GM23338 (cell line): ENCODE data around the gene PTGER2. TPM values are rescaled to one million over a fixed set of nuclear protein-coding genes. Genes with fewer than 3 reads are reported as not detected.

ENCODE experiments used
- ATAC-seq: fragments of 200-7000 bp; cut with Tn5 transposase; 3 replicates; pipeline ENCODE4 v1.9.1; 2020
- DNase-seq: peaks from one replicate; pipeline ENCODE4 v3.0.0-alpha.2; 2015; ENCODE audit warnings: low spot score
- H2AFZ ChIP-seq: fragments of 200-600 bp; sonication (generic); 2 replicates; pipeline ENCODE4 v1.8.0; 2016; ENCODE audit warnings: antibody characterized with exemption, mild to moderate bottlenecking, moderate library complexity
- H3F3A ChIP-seq: fragments of 200-600 bp; sonication (generic); replicated peaks from 2 replicates; pipeline ENCODE4 v1.8.0; 2017; ENCODE audit warnings: antibody characterized with exemption, mixed run types, low read depth
- H3K27ac ChIP-seq: fragments of 200-600 bp; sonication (generic); 2 replicates; pipeline ENCODE4 v1.6.1; 2016; ENCODE audit warnings: low read depth
- H3K27me3 ChIP-seq: fragments of 200-600 bp; sonication (generic); 2 replicates; pipeline ENCODE4 v1.8.0; 2016; ENCODE audit warnings: mild to moderate bottlenecking, mixed run types, moderate library complexity; ENCODE audit not compliant: insufficient read depth
- H3K36me3 ChIP-seq: fragments of 200-600 bp; sonication (generic); 2 replicates; pipeline ENCODE4 v1.8.0; 2016; ENCODE audit warnings: mild to moderate bottlenecking; ENCODE audit not compliant: insufficient read depth
- H3K4me1 ChIP-seq: fragments of 200-600 bp; sonication (generic); 2 replicates; pipeline ENCODE4 v1.8.0; 2016; ENCODE audit warnings: mild to moderate bottlenecking, moderate library complexity; ENCODE audit not compliant: insufficient read depth
- H3K4me2 ChIP-seq: fragments of 200-600 bp; sonication (generic); 2 replicates; pipeline ENCODE4 v1.7.1; 2017; ENCODE audit warnings: mixed run types
- H3K4me3 ChIP-seq: fragments of 200-600 bp; sonication (generic); 2 replicates; pipeline ENCODE4 v1.6.1; 2016; ENCODE audit warnings: mixed run types
- H3K79me2 ChIP-seq: fragments of 200-600 bp; sonication (generic); replicated peaks from 2 replicates; pipeline ENCODE4 v1.8.0; 2017; ENCODE audit warnings: mild to moderate bottlenecking; ENCODE audit not compliant: insufficient read depth
- H3K9me2 ChIP-seq: fragments of 200-600 bp; sonication (generic); 2 replicates; pipeline ENCODE4 v1.8.0; 2017; ENCODE audit not compliant: insufficient read depth
- H4K20me1 ChIP-seq: fragments of 200-600 bp; sonication (generic); replicated peaks from 2 replicates; pipeline ENCODE4 v1.8.0; 2017; ENCODE audit warnings: mild to moderate bottlenecking; ENCODE audit not compliant: insufficient read depth
- H3K27ac Mint-ChIP-seq: 2 replicates; pipeline ENCODE4 v1.8.0; 2020; ENCODE audit warnings: inconsistent platforms, mild to moderate bottlenecking, moderate library complexity, mixed read lengths
- H3K27me3 Mint-ChIP-seq: 3 replicates; pipeline ENCODE4 v1.8.0; 2022; ENCODE audit warnings: low read depth, mild to moderate bottlenecking, moderate library complexity, mixed read lengths, inconsistent platforms; ENCODE audit not compliant: insufficient read depth, poor library complexity
- H3K36me3 Mint-ChIP-seq: 3 replicates; pipeline ENCODE4 v1.8.0; 2021; ENCODE audit warnings: low read depth, mild to moderate bottlenecking, inconsistent platforms, moderate library complexity, mixed read lengths
- H3K4me1 Mint-ChIP-seq: 3 replicates; pipeline ENCODE4 v1.8.0; 2020; ENCODE audit warnings: mild to moderate bottlenecking, inconsistent platforms, mixed read lengths
- H3K4me3 Mint-ChIP-seq: 3 replicates; pipeline ENCODE4 v1.8.0; 2021; ENCODE audit warnings: moderate library complexity, mild to moderate bottlenecking, inconsistent platforms, mixed read lengths
- H3K9me3 Mint-ChIP-seq: 3 replicates; pipeline ENCODE4 v1.8.0; 2020; ENCODE audit warnings: moderate library complexity, mild to moderate bottlenecking, inconsistent platforms, mixed read lengths
- CREB1 ChIP-seq: fragments of 250-450 bp; sonication (Bioruptor Pico); IDR thresholded peaks from 2 replicates; pipeline ENCODE4 v1.5.0; 2020; ENCODE audit warnings: low read depth, mild to moderate bottlenecking, moderate library complexity
- CTCF ChIP-seq, 2 experiments: fragments of 200-600 bp in 1 of 2; sonication (generic) in 1 of 2; conservative IDR thresholded peaks; 2 replicates each; pipeline versions ENCODE4 v1.5.1 to v1.6.1; 2016 to 2017; ENCODE audit warnings: antibody characterized with exemption in 2 of 2, low read depth in 2 of 2, mild to moderate bottlenecking in 2 of 2, moderate library complexity in 1 of 2
- EZH2 ChIP-seq: fragments of 200-600 bp; sonication (generic); IDR thresholded peaks from one replicate; pipeline ENCODE4 v1.8.0; 2017; ENCODE audit warnings: antibody characterized with exemption, mild to moderate bottlenecking, low read depth; ENCODE audit not compliant: unreplicated experiment
- EZH2phosphoT487 ChIP-seq: fragments of 200-600 bp; sonication (generic); IDR thresholded peaks from one replicate; pipeline ENCODE4 v1.8.1; 2018; ENCODE audit warnings: antibody characterized with exemption; ENCODE audit not compliant: unreplicated experiment
- JUNB ChIP-seq: IDR thresholded peaks from one replicate; pipeline ENCODE4 v1.6.1; 2016; ENCODE audit warnings: antibody characterized with exemption; ENCODE audit not compliant: unreplicated experiment
- NANOG ChIP-seq: IDR thresholded peaks from 2 replicates; pipeline ENCODE4 v1.6.1; 2016; ENCODE audit warnings: antibody characterized with exemption, borderline replicate concordance
- POLR2AphosphoS5 ChIP-seq: IDR thresholded peaks from 2 replicates; pipeline ENCODE4 v1.6.1; 2016; ENCODE audit warnings: antibody characterized with exemption, low read depth
- REST ChIP-seq: IDR thresholded peaks from one replicate; pipeline ENCODE4 v1.6.1; 2018; ENCODE audit warnings: antibody characterized with exemption; ENCODE audit not compliant: unreplicated experiment
- STAT1 ChIP-seq: IDR thresholded peaks from one replicate; pipeline ENCODE4 v1.6.1; 2016; ENCODE audit warnings: antibody characterized with exemption; ENCODE audit not compliant: unreplicated experiment
- ZNF114 ChIP-seq: fragments of 250-450 bp; sonication (Bioruptor Pico); IDR thresholded peaks from 2 replicates; pipeline ENCODE4 v1.5.0; 2020; ENCODE audit warnings: mild to moderate bottlenecking, moderate library complexity
- ZNF331 ChIP-seq: fragments of 250-450 bp; sonication (Bioruptor Pico); IDR thresholded peaks from 2 replicates; pipeline ENCODE4 v1.5.0; 2020; ENCODE audit warnings: low read depth, mild to moderate bottlenecking, moderate library complexity
- polyA plus RNA-seq: library from polyadenylated mRNA; unstranded; fragments of >200 nt; fragmentation: Nextera tagmentation; extraction: Ambion mirVana; gene quantifications from 2 replicates; pipeline ENCODE4 v1.2.1, GENCODE V29; 2016
- total RNA-seq: library from RNA; depleted of rRNA; stranded (reverse); fragments of >200 nt; shearing (Covaris generic); gene quantifications from 2 replicates; pipeline ENCODE4 v1.2.3, GENCODE V29; 2014
- TF ChIP-seq, protein P1 (sequence below): IDR thresholded peaks from 2 replicates; pipeline ENCODE4 v1.6.1; 2016; ENCODE audit warnings: antibody characterized with exemption
- TF ChIP-seq, protein P2 (sequence below): fragments of 250-450 bp; sonication (Bioruptor Pico); IDR thresholded peaks from 2 replicates; pipeline ENCODE4 v1.5.0; 2020; ENCODE audit warnings: mild to moderate bottlenecking, moderate library complexity

Gene PTGER2
- total and polyA plus RNA-seq, 2 experiments from 2014 or later = 1.3 TPM

DNA sequence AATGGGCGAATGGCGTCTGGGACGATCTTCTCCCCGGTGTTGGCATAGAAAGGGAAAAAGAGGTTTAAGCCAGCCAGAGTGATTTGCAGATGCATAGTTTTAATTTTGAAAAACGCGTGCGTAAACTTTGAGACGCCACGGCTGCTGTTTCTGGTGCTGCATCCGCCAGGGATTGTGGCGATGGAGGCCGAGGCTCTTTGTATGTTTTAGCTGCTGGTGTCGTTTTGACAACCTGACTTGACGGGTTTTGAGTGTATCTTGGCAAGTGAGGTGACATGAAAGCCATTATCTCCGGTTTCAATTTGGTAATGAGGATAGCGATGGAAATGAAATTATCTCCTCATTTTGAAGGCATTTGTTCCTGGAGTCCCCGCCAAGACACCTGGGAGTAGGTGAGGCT is 45.0 kb upstream of the PTGER2 start:
- Histone ChIP-seq H3K4me1 (peaks cover 17% of the 10 kb centered on the region), H3K36me3 (no peaks in the 10 kb centered on the region), H3K4me2 (peak overlapping the region; percentile 94), H2AFZ (peak overlapping the region; percentile 99), H4K20me1 (no peaks in the 10 kb centered on the region), H3K27ac (no peak overlapping the region), H3K4me3 (peak overlapping the region; percentile 75), H3K9me2 (no peaks in the 10 kb centered on the region), H3K79me2 (no peaks in the 10 kb centered on the region), H3F3A (no peaks in the 10 kb centered on the region), H3K27me3 (peaks cover 63% of the 10 kb centered on the region)
- Mint-ChIP-seq H3K27ac (no peak overlapping the region), H3K4me3 (peak overlapping the region; percentile 86), H3K27me3 (peaks cover 46% of the 10 kb centered on the region), H3K9me3 (no peaks in the 10 kb centered on the region), H3K36me3 (no peaks in the 10 kb centered on the region; the same call in 2 of the 3 replicates), H3K4me1 (peaks cover 26% of the 10 kb centered on the region)
- TF ChIP-seq, protein P1, sequence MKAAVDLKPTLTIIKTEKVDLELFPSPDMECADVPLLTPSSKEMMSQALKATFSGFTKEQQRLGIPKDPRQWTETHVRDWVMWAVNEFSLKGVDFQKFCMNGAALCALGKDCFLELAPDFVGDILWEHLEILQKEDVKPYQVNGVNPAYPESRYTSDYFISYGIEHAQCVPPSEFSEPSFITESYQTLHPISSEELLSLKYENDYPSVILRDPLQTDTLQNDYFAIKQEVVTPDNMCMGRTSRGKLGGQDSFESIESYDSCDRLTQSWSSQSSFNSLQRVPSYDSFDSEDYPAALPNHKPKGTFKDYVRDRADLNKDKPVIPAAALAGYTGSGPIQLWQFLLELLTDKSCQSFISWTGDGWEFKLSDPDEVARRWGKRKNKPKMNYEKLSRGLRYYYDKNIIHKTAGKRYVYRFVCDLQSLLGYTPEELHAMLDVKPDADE = no peak
- TF ChIP-seq EZH2 (no peak), POLR2AphosphoS5 (no peak), JUNB (no peak), ZNF114 (CRISPR knock-in tag) (no peak), REST (no peak), NANOG (no peak), CTCF (conservative IDR thresholded peaks at IDR 0.05; ENCODE audit: low read depth in 2 of 2) (no peak), STAT1 (no peak), ZNF331 (CRISPR knock-in tag) (no peak), CREB1 (CRISPR knock-in tag) (no peak), EZH2phosphoT487 (no peak)
- TF ChIP-seq, protein P2, sequence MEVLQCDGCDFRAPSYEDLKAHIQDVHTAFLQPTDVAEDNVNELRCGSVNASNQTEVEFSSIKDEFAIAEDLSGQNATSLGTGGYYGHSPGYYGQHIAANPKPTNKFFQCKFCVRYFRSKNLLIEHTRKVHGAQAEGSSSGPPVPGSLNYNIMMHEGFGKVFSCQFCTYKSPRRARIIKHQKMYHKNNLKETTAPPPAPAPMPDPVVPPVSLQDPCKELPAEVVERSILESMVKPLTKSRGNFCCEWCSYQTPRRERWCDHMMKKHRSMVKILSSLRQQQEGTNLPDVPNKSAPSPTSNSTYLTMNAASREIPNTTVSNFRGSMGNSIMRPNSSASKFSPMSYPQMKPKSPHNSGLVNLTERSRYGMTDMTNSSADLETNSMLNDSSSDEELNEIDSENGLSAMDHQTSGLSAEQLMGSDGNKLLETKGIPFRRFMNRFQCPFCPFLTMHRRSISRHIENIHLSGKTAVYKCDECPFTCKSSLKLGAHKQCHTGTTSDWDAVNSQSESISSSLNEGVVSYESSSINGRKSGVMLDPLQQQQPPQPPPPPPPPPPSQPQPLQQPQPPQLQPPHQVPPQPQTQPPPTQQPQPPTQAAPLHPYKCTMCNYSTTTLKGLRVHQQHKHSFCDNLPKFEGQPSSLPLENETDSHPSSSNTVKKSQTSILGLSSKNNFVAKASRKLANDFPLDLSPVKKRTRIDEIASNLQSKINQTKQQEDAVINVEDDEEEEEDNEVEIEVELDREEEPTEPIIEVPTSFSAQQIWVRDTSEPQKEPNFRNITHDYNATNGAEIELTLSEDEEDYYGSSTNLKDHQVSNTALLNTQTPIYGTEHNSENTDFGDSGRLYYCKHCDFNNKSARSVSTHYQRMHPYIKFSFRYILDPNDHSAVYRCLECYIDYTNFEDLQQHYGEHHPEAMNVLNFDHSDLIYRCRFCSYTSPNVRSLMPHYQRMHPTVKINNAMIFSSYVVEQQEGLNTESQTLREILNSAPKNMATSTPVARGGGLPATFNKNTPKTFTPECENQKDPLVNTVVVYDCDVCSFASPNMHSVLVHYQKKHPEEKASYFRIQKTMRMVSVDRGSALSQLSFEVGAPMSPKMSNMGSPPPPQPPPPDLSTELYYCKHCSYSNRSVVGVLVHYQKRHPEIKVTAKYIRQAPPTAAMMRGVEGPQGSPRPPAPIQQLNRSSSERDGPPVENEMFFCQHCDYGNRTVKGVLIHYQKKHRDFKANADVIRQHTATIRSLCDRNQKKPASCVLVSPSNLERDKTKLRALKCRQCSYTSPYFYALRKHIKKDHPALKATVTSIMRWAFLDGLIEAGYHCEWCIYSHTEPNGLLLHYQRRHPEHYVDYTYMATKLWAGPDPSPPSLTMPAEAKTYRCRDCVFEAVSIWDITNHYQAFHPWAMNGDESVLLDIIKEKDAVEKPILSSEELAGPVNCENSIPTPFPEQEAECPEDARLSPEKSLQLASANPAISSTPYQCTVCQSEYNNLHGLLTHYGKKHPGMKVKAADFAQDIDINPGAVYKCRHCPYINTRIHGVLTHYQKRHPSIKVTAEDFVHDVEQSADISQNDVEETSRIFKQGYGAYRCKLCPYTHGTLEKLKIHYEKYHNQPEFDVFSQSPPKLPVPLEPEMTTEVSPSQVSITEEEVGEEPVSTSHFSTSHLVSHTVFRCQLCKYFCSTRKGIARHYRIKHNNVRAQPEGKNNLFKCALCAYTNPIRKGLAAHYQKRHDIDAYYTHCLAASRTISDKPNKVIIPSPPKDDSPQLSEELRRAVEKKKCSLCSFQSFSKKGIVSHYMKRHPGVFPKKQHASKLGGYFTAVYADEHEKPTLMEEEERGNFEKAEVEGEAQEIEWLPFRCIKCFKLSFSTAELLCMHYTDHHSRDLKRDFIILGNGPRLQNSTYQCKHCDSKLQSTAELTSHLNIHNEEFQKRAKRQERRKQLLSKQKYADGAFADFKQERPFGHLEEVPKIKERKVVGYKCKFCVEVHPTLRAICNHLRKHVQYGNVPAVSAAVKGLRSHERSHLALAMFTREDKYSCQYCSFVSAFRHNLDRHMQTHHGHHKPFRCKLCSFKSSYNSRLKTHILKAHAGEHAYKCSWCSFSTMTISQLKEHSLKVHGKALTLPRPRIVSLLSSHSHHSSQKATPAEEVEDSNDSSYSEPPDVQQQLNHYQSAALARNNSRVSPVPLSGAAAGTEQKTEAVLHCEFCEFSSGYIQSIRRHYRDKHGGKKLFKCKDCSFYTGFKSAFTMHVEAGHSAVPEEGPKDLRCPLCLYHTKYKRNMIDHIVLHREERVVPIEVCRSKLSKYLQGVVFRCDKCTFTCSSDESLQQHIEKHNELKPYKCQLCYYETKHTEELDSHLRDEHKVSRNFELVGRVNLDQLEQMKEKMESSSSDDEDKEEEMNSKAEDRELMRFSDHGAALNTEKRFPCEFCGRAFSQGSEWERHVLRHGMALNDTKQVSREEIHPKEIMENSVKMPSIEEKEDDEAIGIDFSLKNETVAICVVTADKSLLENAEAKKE = no peak
- no peak for DNase-seq
- no peak for ATAC-seq
